ENCODE measurements around the gene ITK.

ITK gene

DNA sequence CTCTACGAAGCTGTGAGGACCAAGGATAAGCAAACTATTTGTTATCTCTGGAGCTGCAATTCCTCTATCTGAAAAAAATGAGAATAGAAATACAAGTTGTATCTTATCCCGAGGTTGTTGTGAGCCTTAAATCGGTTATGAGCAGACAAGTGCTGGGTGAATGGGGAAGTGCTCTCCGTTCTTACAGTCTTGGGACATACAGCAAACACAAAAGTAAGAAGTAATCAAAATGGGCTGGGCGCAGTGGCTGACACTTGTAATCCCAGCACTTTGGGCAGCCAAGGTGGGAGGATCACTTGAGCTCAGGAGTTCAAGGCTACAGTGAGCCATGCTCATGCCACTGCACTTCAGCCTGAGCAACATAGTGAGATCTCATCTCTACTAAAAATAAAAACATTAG lies 31.7 kb downstream of the ITK start:
- DNase-seq (ENCODE audit: low spot score), result no peak
- H3K27ac ChIP-seq, result no peak overlapping the region
- no peak overlapping the region for H3K4me3 ChIP-seq
- TF ChIP-seq, protein P1, sequence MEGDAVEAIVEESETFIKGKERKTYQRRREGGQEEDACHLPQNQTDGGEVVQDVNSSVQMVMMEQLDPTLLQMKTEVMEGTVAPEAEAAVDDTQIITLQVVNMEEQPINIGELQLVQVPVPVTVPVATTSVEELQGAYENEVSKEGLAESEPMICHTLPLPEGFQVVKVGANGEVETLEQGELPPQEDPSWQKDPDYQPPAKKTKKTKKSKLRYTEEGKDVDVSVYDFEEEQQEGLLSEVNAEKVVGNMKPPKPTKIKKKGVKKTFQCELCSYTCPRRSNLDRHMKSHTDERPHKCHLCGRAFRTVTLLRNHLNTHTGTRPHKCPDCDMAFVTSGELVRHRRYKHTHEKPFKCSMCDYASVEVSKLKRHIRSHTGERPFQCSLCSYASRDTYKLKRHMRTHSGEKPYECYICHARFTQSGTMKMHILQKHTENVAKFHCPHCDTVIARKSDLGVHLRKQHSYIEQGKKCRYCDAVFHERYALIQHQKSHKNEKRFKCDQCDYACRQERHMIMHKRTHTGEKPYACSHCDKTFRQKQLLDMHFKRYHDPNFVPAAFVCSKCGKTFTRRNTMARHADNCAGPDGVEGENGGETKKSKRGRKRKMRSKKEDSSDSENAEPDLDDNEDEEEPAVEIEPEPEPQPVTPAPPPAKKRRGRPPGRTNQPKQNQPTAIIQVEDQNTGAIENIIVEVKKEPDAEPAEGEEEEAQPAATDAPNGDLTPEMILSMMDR (IDR thresholded peaks at IDR 0.05), result no peak

DNA sequence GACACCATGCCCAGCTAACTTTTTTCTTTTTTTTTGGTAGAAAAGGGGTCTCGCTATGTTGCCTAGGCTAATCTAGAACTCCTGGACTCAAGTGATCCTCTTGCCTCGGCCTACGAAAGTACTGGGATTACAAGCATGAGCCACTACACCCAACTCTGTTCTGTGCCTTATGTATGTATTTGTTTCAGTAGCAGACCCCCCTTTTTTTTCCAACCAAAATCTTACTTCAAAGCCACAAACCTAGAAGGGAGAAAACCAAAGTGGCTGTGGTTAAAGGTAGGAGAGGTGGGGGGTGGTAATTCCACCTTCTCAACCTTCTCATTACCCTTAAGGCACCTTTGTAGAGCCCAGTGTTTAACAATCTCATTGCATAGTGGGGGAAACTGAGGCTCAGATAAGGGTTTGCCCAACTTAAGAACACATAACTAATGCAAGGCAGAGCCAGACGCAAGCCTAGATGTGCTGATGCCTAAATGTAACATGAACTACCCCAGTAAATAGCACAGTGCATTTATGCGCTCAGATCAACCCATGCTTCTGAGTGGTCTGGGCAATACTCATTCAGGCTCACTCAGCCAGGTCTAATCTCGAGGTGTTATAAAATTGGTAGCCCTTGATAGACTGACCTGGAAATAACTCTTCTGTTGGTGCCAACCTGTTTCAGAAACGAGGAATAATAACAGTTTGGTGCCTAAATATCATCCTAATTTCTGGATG lies 33.0 kb downstream of the ITK start:
- TF ChIP-seq, protein P1 (IDR thresholded peaks at IDR 0.05), result no peak
- no peak for DNase-seq (ENCODE audit: low spot score)
- no peak overlapping the region for H3K27ac ChIP-seq
- no peak overlapping the region for H3K4me3 ChIP-seq

DNA sequence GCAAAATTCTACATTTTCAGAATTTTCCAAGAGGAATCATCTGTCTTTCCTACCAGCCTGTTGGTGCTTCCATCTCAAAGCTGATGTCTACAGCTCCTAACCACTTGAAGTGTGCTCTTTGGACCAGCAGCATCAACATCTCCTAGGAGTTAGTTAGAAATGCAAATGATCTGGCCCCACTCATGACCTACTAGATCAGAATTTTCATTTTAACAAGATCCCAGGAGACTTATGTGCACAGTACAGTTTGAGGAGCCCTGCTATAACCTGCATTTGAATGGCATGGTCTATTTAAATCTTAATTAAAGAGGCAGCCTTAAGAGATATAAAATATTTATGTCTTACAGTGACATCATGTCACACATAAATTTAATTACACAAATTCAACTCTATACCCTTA lies 33.8 kb downstream of the ITK start:
- Histone ChIP-seq H3K27ac (no peak overlapping the region), H3K4me3 (no peak overlapping the region)
- no peak for DNase-seq (ENCODE audit: low spot score)
- TF ChIP-seq, protein P1 (IDR thresholded peaks at IDR 0.05), result no peak

DNA sequence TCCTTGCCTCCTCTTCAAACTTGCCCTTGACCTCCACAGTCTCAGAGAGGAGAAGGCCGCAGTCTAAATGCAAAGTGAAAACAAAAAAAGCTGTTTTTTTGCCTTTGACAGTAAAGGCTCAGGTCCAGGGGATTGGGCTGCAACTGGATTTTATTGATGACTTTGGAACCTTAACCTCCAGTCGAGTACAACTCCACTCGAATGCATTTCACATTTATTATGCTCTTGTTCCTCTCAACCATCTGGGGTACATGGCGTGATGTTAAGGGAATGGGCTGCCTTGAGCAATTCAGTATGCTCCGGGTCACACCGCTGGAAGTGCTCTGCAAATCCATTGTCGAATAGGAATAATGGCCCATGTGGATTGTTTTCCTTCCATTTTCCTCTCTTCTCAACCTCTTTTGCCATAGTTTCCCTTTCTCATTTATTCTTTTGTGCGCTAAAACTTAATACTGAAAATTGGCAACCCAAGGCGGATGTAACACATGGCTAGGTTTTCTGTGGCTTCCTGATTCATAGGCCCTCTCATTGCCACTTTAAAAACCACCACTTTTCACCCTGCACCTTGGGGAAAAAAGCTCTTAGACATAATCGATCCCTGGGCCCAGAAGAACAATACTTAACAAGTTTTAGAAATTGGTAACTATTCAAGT lies 34.3 kb downstream of the ITK start:
- no peak for DNase-seq (ENCODE audit: low spot score)
- TF ChIP-seq, protein P1 (IDR thresholded peaks at IDR 0.05), result no peak
- Histone ChIP-seq H3K27ac (no peak overlapping the region), H3K4me3 (no peak overlapping the region)

DNA sequence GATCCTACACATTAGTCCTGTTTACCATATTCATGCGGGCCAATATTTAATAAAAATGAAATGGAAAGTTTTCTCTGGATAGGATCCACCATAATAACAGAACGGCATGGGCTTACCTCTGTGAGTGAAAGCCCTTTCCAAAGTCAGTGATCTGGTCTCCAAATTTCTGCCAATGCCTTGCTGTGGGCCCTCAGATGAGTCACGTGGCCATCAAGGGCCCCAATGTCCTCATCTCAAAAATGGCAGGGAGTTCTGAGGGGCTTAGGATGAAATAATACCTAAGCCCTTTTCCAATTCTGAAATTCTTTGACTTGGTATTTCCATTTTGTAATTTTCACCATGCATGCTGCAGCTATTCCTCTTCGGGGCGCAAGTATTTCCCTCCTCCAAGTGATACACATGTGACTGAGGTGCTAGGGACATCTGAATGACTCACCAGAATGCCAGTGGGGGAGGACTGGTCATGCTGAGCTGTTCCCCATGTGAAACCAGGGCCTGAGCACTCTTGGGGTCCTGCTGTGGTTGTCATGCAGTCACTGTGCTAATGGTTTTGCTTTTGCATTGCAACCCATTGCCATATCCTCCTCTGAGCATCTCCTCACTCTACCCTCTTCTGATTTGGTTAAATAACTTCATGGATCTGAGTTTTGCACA lies 35.0 kb downstream of the ITK start:
- H3K4me3 ChIP-seq, result no peak overlapping the region
- DNase-seq (ENCODE audit: low spot score), result no peak
- TF ChIP-seq, protein P1 (IDR thresholded peaks at IDR 0.05), result no peak
- no peak overlapping the region for H3K27ac ChIP-seq

DNA sequence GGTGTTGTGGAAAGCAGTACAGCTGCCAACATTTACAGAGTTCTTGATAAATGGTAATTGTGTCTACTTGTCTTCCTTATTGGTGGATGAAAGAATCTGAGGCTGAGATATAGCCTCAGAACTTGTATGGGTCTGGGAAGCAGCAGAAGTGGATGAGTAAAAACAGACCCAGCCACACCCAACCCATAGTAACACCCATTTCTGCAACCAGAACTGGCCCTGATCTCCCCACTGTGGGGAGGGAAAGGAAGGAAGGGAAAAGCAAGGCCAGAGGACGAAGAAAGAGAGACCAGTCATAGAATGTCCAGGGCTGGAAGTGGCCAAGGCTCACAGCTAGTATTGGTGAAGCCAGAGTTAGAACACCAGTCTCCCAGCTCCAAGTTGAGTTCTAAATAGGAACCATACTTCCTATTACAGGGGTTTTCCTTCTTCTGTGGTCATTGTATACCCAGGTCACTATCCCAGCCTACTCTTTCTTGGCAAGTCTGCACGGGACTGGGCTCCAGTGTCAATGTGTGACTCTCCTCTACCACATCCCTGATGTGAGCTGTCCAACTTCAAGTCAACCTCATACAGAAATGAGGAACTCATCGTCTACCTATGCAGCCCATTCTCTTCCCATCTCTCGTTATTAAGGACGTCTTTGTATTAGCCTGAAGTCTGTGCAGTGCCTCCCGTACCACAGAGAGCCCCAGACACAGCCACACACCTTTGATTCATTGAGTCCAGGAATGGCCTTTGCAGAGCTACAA lies 35.9 kb downstream of the ITK start:
- Histone ChIP-seq H3K4me3 (no peak overlapping the region), H3K27ac (no peak overlapping the region)
- TF ChIP-seq, protein P1 (IDR thresholded peaks at IDR 0.05), result no peak
- no peak for DNase-seq (ENCODE audit: low spot score)

Measured in coronary artery (tissue), 2 donors.